OCI-LY3 (cell line): ENCODE results near the gene TTLL5.

Experiments used
- H2AFZ ChIP-seq: fragments of 200-600, 300-600 bp; shearing (Covaris generic); 2 replicates; pipeline ENCODE4 v1.6.0; 2014; ENCODE audit warnings: antibody characterized with exemption, low read depth, low read length
- H3K27ac ChIP-seq: fragments of 200-600, 300-600 bp; sonication (generic); 2 replicates; pipeline ENCODE4 v1.5.1; 2014; ENCODE audit warnings: mild to moderate bottlenecking, low read length, moderate library complexity, mixed read lengths
- H3K27me3 ChIP-seq: fragments of 200-600, 300-600 bp; sonication (generic); 2 replicates; pipeline ENCODE4 v1.6.1; 2014; ENCODE audit warnings: low read depth, low read length, mixed read lengths
- H3K36me3 ChIP-seq: fragments of 200-600, 300-600 bp; sonication (generic); replicated peaks from 2 replicates; pipeline ENCODE3; 2014; ENCODE audit warnings: low read depth, low read length, mixed read lengths
- H3K4me1 ChIP-seq: fragments of 300-600, 200-600 bp; sonication (generic); 2 replicates; pipeline ENCODE4 v1.6.1; 2014; ENCODE audit warnings: low read length, mixed read lengths
- H3K4me2 ChIP-seq: fragments of 200-600, 300-600 bp; sonication (generic); 2 replicates; pipeline ENCODE4 v1.6.1; 2014; ENCODE audit warnings: low read length, mixed read lengths
- H3K4me3 ChIP-seq: fragments of 300-600, 200-600 bp; sonication (generic); 2 replicates; pipeline ENCODE4 v1.5.1; 2014; ENCODE audit warnings: antibody characterized with exemption, mild to moderate bottlenecking, low read length, moderate library complexity
- H3K79me2 ChIP-seq: fragments of 300-600, 200-600 bp; shearing (Covaris generic); 2 replicates; pipeline ENCODE4 v1.6.1; 2014; ENCODE audit warnings: mild to moderate bottlenecking, low read length, mixed read lengths
- H3K9ac ChIP-seq: fragments of 300-600, 200-600 bp; shearing (Covaris generic); 2 replicates; pipeline ENCODE4 v1.6.0; 2014; ENCODE audit warnings: mild to moderate bottlenecking, low read length, moderate library complexity
- H3K9me3 ChIP-seq: fragments of 200-600, 300-600 bp; shearing (Covaris generic); 2 replicates; pipeline ENCODE4 v1.6.1; 2014; ENCODE audit warnings: low read length, mixed read lengths; ENCODE audit not compliant: insufficient read depth
- H4K20me1 ChIP-seq: fragments of 200-600, 300-600 bp; sonication (generic); 2 replicates; pipeline ENCODE4 v1.6.1; 2016; ENCODE audit warnings: low read length, mixed read lengths; ENCODE audit not compliant: insufficient read depth
- CTCF ChIP-seq: fragments of 200-600, 300-600 bp; sonication (generic); IDR thresholded peaks from 2 replicates; pipeline ENCODE4 v1.5.1; 2014; ENCODE audit warnings: antibody characterized with exemption, low read length, low read depth
- EZH2phosphoT487 ChIP-seq: fragments of 200-600 bp; shearing (Covaris generic); IDR thresholded peaks from 2 replicates; pipeline ENCODE4 v1.6.1; 2018; ENCODE audit warnings: antibody characterized with exemption, mixed run types, low read depth

The TTLL5 gene

GRCh38 chr14:75909630-75910029 is 248.6 kb downstream of the TTLL5 start:
- H3K9me3 ChIP-seq = no peaks in the 10 kb centered on the region
- no peaks in the 10 kb centered on the region for H4K20me1 ChIP-seq
- no peak overlapping the region for H3K9ac ChIP-seq
- no peaks in the 10 kb centered on the region for H3K4me1 ChIP-seq
- no peaks in the 10 kb centered on the region for H3K27me3 ChIP-seq
- H3K4me3 ChIP-seq = no peak overlapping the region
- H3K4me2 ChIP-seq = no peak overlapping the region
- H2AFZ ChIP-seq = no peak overlapping the region
- TF ChIP-seq EZH2phosphoT487 (no peak), CTCF (no peak)
- H3K27ac ChIP-seq = no peak overlapping the region
- H3K36me3 ChIP-seq = no peaks in the 10 kb centered on the region
- no peaks in the 10 kb centered on the region for H3K79me2 ChIP-seq

- no peaks in the 10 kb centered on the region for H3K79me2 ChIP-seq
- H3K4me2 ChIP-seq = no peak overlapping the region
- H3K27me3 ChIP-seq = no peaks in the 10 kb centered on the region
- H3K4me1 ChIP-seq = no peaks in the 10 kb centered on the region
- H2AFZ ChIP-seq = no peak overlapping the region
- H3K9me3 ChIP-seq = no peaks in the 10 kb centered on the region
- H3K36me3 ChIP-seq = no peaks in the 10 kb centered on the region
- no peaks in the 10 kb centered on the region for H4K20me1 ChIP-seq
- no peak overlapping the region for H3K4me3 ChIP-seq
- H3K27ac ChIP-seq = no peak overlapping the region
- TF ChIP-seq EZH2phosphoT487 (no peak), CTCF (no peak)
- no peak overlapping the region for H3K9ac ChIP-seq
Observed at GRCh38 chr14:75910048-75910447, 249.0 kb downstream of the TTLL5 start.

GRCh38 chr14:75911883-75912282 is 250.8 kb downstream of the TTLL5 start:
- no peaks in the 10 kb centered on the region for H3K9me3 ChIP-seq

GRCh38 chr14:75913183-75913582 is 252.1 kb downstream of the TTLL5 start:
- Histone ChIP-seq H3K27ac (no peak overlapping the region), H3K27me3 (no peaks in the 10 kb centered on the region), H3K9ac (no peak overlapping the region), H4K20me1 (no peaks in the 10 kb centered on the region), H3K4me2 (no peak overlapping the region), H3K79me2 (no peaks in the 10 kb centered on the region), H3K9me3 (no peaks in the 10 kb centered on the region), H3K36me3 (no peaks in the 10 kb centered on the region), H3K4me3 (no peak overlapping the region), H3K4me1 (peaks cover 7% of the 10 kb centered on the region), H2AFZ (no peak overlapping the region)
- no peak for TF ChIP-seq CTCF
- no peak for TF ChIP-seq EZH2phosphoT487

More at GRCh38 chr14:75911883-75912282, 250.8 kb downstream of the TTLL5 start:
- no peaks in the 10 kb centered on the region for H3K27me3 ChIP-seq
- TF ChIP-seq CTCF = no peak
- TF ChIP-seq EZH2phosphoT487 = no peak
- no peaks in the 10 kb centered on the region for H4K20me1 ChIP-seq
- no peak overlapping the region for H3K4me3 ChIP-seq
- no peak overlapping the region for H2AFZ ChIP-seq
- H3K4me2 ChIP-seq = no peak overlapping the region
- no peaks in the 10 kb centered on the region for H3K36me3 ChIP-seq
- H3K4me1 ChIP-seq = no peaks in the 10 kb centered on the region
- no peaks in the 10 kb centered on the region for H3K79me2 ChIP-seq
- no peak overlapping the region for H3K9ac ChIP-seq
- H3K27ac ChIP-seq = no peak overlapping the region
